Measurements from ENCODE around the gene ACSS3. TPM values are rescaled to one million over a fixed set of nuclear protein-coding genes. Genes with fewer than 3 reads are reported as not detected.
A peak's percentile ranks its signal among the peaks of the same experiment; 100 is the strongest.
"Not testable (repeated sequence)": the region's sequence is repeated elsewhere in the genome, so short reads cannot be mapped to it uniquely, and the experiment has no call there.

Gene ACSS3, protein sequence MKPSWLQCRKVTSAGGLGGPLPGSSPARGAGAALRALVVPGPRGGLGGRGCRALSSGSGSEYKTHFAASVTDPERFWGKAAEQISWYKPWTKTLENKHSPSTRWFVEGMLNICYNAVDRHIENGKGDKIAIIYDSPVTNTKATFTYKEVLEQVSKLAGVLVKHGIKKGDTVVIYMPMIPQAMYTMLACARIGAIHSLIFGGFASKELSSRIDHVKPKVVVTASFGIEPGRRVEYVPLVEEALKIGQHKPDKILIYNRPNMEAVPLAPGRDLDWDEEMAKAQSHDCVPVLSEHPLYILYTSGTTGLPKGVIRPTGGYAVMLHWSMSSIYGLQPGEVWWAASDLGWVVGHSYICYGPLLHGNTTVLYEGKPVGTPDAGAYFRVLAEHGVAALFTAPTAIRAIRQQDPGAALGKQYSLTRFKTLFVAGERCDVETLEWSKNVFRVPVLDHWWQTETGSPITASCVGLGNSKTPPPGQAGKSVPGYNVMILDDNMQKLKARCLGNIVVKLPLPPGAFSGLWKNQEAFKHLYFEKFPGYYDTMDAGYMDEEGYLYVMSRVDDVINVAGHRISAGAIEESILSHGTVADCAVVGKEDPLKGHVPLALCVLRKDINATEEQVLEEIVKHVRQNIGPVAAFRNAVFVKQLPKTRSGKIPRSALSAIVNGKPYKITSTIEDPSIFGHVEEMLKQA
- total RNA-seq: 10 to 100 TPM; 23.5 to 61.8 (median 26.0) TPM

DNA sequence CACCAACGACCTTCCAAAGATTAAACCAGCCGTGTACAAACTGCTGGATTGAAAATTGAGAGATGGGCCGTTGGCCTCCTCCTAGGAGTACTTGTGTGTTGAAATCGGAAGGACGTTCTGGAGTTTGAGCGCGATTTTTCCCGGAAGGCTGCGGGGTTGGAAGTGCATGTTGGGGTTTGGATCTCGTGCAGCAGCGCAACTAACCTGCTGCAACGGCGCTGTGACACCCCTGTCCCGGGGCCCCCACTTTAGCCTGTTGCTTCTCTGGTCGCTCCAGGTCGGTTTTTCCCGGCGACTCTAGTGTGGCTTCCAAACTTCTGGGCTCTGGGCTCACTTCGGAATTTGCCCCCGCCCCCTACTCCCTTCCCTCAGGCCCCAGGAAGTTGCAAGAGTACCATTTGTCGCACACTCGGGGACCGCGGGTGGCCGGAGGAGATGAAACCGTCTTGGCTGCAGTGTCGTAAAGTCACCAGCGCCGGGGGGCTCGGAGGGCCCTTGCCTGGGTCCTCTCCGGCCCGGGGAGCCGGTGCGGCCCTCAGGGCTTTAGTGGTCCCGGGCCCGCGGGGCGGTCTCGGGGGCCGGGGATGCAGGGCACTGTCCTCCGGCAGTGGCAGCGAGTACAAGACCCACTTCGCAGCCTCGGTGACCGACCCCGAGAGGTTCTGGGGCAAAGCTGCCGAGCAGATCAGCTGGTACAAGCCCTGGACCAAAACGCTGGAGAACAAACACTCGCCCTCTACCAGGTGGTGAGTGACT is at the start of gene ACSS3:
TSS of gene ACSS3 (plus strand) at position 394 of the 756 bp plus-strand sequence. CDS start at position 436, 42 bp downstream.
- H3K4me3 ChIP-seq: peak within 1 kb of the TSS; percentile 47 to 74 (median 58)
- WGBS, 2 donors: 4 to 5% methylated on average over 9 to 47 of the region's 49 CpGs
- no peaks in the 10 kb centered on the region for H3K27me3 ChIP-seq
- DNase-seq: peak; percentile 79 to 84
- H3K9me3 ChIP-seq: no peaks in the 10 kb centered on the region
- H3K27ac ChIP-seq: peak within 1 kb of the TSS; percentile 50 to 89 (median 85)
- H3K4me1 ChIP-seq: peaks cover 0 to 9% (median 1%) of the 10 kb centered on the region in 4 donors
- TF ChIP-seq EP300 (IDR thresholded peaks at IDR 0.05) (no peak), POLR2A (IDR thresholded peaks at IDR 0.05) (peak in 1 of 4 donors; percentile 51), POLR2AphosphoS5 (IDR thresholded peaks at IDR 0.05) (peak in 1 of 2 donors; percentile 25)
- no peaks in the 10 kb centered on the region for H3K36me3 ChIP-seq
- peak; percentile 85 to 88 for ATAC-seq (ENCODE audit: low FRiP score in 2 of 2)

DNA sequence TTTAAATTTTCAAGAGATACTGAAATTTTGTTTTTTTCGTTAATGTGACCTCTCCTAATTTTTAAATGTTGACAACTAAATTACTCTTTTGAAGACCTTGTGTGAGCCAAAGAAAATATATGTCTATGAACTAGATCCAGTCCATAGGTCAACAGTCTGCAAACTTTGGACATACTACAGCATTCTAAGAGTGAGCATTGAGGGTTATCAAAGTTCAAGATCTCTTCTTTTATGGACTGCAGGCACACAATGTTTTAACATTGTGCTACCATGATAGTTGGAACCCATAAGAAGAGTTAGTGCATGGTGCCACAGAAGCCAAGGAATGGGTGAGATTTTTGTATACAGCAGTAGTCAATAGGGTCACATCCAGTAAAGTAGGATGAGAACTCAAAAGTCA is 43.0 kb upstream of the ACSS3 start:
- Histone ChIP-seq H3K27ac (no peak overlapping the region), H3K27me3 (no peaks in the 10 kb centered on the region), H3K9me3 (no peaks in the 10 kb centered on the region), H3K36me3 (no peaks in the 10 kb centered on the region), H3K4me3 (no peak overlapping the region), H3K4me1 (no peaks in the 10 kb centered on the region)
- WGBS, 2 donors: 76 to 86% methylated on average over 1 of the region's 1 CpG
- DNase-seq (no peak), ATAC-seq (ENCODE audit: low FRiP score in 2 of 2) (no peak)
- TF ChIP-seq, protein P1, sequence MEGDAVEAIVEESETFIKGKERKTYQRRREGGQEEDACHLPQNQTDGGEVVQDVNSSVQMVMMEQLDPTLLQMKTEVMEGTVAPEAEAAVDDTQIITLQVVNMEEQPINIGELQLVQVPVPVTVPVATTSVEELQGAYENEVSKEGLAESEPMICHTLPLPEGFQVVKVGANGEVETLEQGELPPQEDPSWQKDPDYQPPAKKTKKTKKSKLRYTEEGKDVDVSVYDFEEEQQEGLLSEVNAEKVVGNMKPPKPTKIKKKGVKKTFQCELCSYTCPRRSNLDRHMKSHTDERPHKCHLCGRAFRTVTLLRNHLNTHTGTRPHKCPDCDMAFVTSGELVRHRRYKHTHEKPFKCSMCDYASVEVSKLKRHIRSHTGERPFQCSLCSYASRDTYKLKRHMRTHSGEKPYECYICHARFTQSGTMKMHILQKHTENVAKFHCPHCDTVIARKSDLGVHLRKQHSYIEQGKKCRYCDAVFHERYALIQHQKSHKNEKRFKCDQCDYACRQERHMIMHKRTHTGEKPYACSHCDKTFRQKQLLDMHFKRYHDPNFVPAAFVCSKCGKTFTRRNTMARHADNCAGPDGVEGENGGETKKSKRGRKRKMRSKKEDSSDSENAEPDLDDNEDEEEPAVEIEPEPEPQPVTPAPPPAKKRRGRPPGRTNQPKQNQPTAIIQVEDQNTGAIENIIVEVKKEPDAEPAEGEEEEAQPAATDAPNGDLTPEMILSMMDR (IDR thresholded peaks at IDR 0.05): no peak
- TF ChIP-seq POLR2A (IDR thresholded peaks at IDR 0.05) (no peak), EP300 (IDR thresholded peaks at IDR 0.05) (no peak), POLR2AphosphoS5 (IDR thresholded peaks at IDR 0.05) (no peak)

DNA sequence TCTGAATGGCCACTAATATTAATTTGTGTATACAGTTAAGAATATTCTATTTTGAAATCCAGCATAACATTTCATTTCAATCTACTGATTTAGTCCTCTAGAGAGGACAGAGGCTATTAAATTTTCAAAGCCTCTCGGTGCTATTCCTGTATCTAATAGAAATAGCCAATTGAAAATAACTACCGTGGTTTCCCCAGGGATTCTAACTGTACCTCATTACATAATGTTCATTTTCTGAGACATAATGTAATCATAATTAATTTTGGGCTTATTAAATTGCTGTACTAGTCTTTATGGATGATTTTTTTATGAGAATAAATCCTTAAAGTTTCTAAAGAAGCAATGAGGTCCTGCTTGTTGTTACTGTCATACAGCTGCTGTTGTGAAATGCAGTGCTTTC is 38.6 kb upstream of the ACSS3 start:
- Histone ChIP-seq H3K27ac (no peak overlapping the region), H3K36me3 (no peaks in the 10 kb centered on the region), H3K4me1 (no peaks in the 10 kb centered on the region), H3K9me3 (no peaks in the 10 kb centered on the region), H3K27me3 (no peaks in the 10 kb centered on the region), H3K4me3 (no peak overlapping the region)
- DNase-seq: no peak
- TF ChIP-seq, protein P1 (IDR thresholded peaks at IDR 0.05): no peak
- no peak for TF ChIP-seq POLR2AphosphoS5 (IDR thresholded peaks at IDR 0.05)
- no peak for TF ChIP-seq POLR2A (IDR thresholded peaks at IDR 0.05)
- no peak for TF ChIP-seq EP300 (IDR thresholded peaks at IDR 0.05)
- 81 to 84% methylated on average over 2 of the region's 2 CpGs for WGBS, 2 donors
- ATAC-seq (ENCODE audit: low FRiP score in 2 of 2): no peak

DNA sequence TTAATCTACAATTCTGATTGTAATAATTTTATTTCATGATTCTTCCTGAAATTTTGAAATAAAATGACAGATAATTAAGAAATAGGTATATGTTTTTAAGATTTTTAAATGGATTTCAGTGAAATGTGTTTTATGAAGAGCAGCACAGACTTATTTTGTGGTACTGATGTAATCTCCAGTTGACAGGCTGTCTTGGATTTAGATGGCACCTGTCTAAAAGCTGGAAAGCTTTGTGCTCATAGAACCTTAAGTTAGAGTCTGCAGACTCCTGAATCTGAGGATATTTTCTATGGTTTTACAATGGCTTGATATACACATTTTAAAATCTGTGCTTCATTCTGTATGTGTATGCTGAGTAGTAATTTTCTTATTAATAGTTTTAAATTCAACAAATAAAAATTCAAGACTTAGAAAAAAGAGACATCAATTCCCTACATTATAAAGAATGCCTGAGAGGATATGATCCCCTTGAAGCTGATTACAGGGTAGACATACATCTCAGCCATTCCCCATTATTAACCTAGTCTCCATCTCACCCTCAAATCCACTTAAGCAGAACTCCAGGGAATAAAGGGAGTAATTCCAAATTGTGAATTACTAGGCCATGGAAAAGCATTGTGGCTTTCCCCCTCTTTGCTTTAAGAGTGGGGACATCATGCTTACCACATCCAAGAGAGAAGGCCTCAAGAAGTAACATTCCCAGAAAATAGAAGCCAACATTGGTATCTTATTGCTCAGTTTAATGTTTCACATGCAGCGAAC is 33.7 kb upstream of the ACSS3 start:
- no peaks in the 10 kb centered on the region for H3K27me3 ChIP-seq
- DNase-seq (no peak), ATAC-seq (ENCODE audit: low FRiP score in 2 of 2) (no peak)
- H3K9me3 ChIP-seq: no peaks in the 10 kb centered on the region
- TF ChIP-seq POLR2A (IDR thresholded peaks at IDR 0.05) (no peak), POLR2AphosphoS5 (IDR thresholded peaks at IDR 0.05) (no peak), EP300 (IDR thresholded peaks at IDR 0.05) (no peak)
- TF ChIP-seq, protein P1 (IDR thresholded peaks at IDR 0.05): no peak
- H3K4me3 ChIP-seq: no peak overlapping the region
- H3K4me1 ChIP-seq: no peaks in the 10 kb centered on the region
- no peak overlapping the region for H3K27ac ChIP-seq
- WGBS, 2 donors: 88 to 95% methylated on average over 1 of the region's 1 CpG
- no peaks in the 10 kb centered on the region for H3K36me3 ChIP-seq

DNA sequence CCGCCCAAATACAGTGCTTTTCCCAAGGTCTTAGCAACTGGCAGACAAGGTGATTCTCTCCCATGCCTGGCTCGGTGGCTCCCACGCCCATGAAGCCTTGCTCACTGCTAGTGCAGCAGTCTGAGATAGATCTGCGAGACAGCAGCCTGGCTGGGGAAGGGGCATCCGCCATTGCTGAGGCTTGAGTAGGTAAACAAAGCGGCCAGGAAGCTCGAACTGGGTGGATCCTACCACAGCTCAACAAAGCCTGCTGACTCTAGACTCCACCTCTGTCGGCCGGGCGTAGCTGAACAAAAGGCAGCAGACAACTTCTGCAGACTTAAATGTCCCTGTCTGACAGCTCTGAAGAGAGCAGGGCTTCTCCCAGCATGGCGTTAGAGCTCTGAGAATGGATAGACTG is 12.9 kb upstream of the ACSS3 start:
- H3K4me1 ChIP-seq; H3K9me3 ChIP-seq; DNase-seq; ATAC-seq (ENCODE audit: low FRiP score in 2 of 2); H3K27me3 ChIP-seq; H3K27ac ChIP-seq; H3K36me3 ChIP-seq; H3K4me3 ChIP-seq: not testable (repeated sequence)
- WGBS, 2 donors: 60 to 87% methylated on average over 1 to 11 of the region's 11 CpGs
